Hepatocyte (in vitro differentiated cells): ENCODE results near the gene ACSBG1.

Experiments used
- CTCF ChIP-seq: fragments of 200-600 bp; sonication (generic); IDR thresholded peaks from 2 replicates; pipeline ENCODE4 v1.5.1; 2016; ENCODE audit warnings: antibody characterized with exemption, mild to moderate bottlenecking; ENCODE audit not compliant: poor library complexity
- EZH2 ChIP-seq: fragments of 200-600 bp; sonication (generic); IDR thresholded peaks from 2 replicates; pipeline ENCODE4 v1.6.1; 2016; ENCODE audit warnings: antibody characterized with exemption, mild to moderate bottlenecking, borderline replicate concordance

- TF ChIP-seq CTCF (no peak), EZH2 (no peak)
Observed at GRCh38 chr15:78133801-78134200, 100.6 kb downstream of the ACSBG1 start.
